ENCODE measurements around the gene MPL. TPM values are rescaled to one million over a fixed set of nuclear protein-coding genes. Genes with fewer than 3 reads are reported as not detected.

The MPL gene
- total and polyA plus RNA-seq, 2 of the 13 experiments (the other 11 are each of a cell fraction or from before 2014, with no cell fraction given): not detected

DNA sequence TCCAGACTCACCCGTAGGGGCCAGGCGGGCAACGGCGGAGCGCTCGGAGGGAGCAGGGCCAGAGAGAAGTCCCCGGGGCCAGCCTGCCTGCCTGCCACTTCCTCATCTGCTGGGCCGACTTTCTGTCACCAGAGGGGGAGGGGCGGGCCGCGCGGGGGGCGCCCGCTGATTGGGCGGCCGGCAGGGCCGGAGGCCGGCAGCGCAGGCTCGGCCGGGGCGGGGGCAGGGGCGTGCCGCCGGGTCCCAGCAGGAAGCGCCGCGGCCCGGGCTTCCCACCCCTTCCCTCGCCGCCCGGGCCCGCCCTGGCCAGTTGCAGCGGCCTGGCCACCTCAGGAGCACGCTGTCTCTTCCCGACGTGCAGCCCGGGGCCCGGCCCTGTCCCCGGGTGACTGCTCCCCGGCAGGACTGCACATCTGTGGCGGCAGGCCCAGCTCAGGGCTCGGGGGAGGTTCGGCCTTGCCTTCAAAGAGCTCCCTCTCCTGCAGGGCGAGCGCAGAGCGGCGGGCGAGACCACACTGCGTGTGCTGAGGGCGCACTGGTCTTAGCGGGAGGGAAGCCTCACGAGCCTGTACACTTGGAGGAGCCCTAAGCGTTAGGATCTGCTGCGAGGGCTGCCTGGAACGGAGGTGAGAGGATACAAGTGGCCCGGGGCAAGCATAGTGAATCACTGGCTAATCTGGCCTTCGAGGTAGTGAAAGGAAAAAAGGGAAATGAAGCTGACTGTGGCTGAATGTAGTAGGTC, 30.5 kb downstream of the MPL start, which contains the start of gene ELOVL1 (continued):
- TF ChIP-seq SAP130 (CRISPR knock-in tag; IDR thresholded peaks at IDR 0.05; ENCODE audit: low read depth): peak; percentile 82
- no peak for TF ChIP-seq ZNF543 (CRISPR knock-in tag; IDR thresholded peaks at IDR 0.05)
- 0 out of 2 replicates have a peak, but pooled peaks have one; percentile 61 for TF ChIP-seq PAX8 (CRISPR knock-in tag; IDR thresholded peaks at IDR 0.05; ENCODE audit: borderline replicate concordance)
- peak; percentile 72; the same call in 1 of the 2 replicates for TF ChIP-seq HDAC2 (CRISPR knock-in tag; IDR thresholded peaks at IDR 0.05)
- TF ChIP-seq SRSF4 (IDR thresholded peaks at IDR 0.05; ENCODE audit: low read depth, low read length, poor library complexity, severe bottlenecking): no peak
- TF ChIP-seq ZNF678 (CRISPR knock-in tag; IDR thresholded peaks at IDR 0.05): no peak; the same call in 1 of the 2 replicates
- TF ChIP-seq, protein P1, sequence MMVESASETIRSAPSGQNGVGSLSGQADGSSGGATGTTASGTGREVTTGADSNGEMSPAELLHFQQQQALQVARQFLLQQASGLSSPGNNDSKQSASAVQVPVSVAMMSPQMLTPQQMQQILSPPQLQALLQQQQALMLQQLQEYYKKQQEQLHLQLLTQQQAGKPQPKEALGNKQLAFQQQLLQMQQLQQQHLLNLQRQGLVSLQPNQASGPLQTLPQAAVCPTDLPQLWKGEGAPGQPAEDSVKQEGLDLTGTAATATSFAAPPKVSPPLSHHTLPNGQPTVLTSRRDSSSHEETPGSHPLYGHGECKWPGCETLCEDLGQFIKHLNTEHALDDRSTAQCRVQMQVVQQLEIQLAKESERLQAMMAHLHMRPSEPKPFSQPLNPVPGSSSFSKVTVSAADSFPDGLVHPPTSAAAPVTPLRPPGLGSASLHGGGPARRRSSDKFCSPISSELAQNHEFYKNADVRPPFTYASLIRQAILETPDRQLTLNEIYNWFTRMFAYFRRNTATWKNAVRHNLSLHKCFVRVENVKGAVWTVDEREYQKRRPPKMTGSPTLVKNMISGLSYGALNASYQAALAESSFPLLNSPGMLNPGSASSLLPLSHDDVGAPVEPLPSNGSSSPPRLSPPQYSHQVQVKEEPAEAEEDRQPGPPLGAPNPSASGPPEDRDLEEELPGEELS (CRISPR knock-in tag; IDR thresholded peaks at IDR 0.05): peak; percentile 37
- TF ChIP-seq LCORL (IDR thresholded peaks at IDR 0.05): no peak
- peak; percentile 10; the same call in 1 of the 2 replicates for TF ChIP-seq LCORL (CRISPR knock-in tag; IDR thresholded peaks at IDR 0.05)
- no peak for TF ChIP-seq YY1 (IDR thresholded peaks at IDR 0.05; ENCODE audit: insufficient read depth, insufficient replicate concordance, low read depth, low read length)
- peak; percentile 64 for TF ChIP-seq BRD4 (CRISPR knock-in tag; IDR thresholded peaks at IDR 0.05)
- TF ChIP-seq, protein P2, sequence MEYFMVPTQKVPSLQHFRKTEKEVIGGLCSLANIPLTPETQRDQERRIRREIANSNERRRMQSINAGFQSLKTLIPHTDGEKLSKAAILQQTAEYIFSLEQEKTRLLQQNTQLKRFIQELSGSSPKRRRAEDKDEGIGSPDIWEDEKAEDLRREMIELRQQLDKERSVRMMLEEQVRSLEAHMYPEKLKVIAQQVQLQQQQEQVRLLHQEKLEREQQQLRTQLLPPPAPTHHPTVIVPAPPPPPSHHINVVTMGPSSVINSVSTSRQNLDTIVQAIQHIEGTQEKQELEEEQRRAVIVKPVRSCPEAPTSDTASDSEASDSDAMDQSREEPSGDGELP (IDR thresholded peaks at IDR 0.05; ENCODE audit: borderline replicate concordance, low read depth): peak; percentile 6; the same call in 1 of the 2 replicates
- peak; percentile 83 for TF ChIP-seq ZSCAN25 (CRISPR knock-in tag; IDR thresholded peaks at IDR 0.05)
- no peak for TF ChIP-seq ADNP (CRISPR knock-in tag; IDR thresholded peaks at IDR 0.05)
- TF ChIP-seq, protein P3, sequence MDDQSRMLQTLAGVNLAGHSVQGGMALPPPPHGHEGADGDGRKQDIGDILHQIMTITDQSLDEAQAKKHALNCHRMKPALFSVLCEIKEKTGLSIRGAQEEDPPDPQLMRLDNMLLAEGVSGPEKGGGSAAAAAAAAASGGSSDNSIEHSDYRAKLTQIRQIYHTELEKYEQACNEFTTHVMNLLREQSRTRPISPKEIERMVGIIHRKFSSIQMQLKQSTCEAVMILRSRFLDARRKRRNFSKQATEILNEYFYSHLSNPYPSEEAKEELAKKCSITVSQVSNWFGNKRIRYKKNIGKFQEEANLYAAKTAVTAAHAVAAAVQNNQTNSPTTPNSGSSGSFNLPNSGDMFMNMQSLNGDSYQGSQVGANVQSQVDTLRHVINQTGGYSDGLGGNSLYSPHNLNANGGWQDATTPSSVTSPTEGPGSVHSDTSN (CRISPR knock-in tag; IDR thresholded peaks at IDR 0.05; ENCODE audit: borderline replicate concordance): peak; percentile 34; the same call in 1 of the 2 replicates
- TF ChIP-seq NR3C1 (CRISPR knock-in tag; IDR thresholded peaks at IDR 0.05): no peak
- TF ChIP-seq SIN3B (IDR thresholded peaks at IDR 0.05; ENCODE audit: low read length): 0 out of 2 replicates have a peak, but pooled peaks have one; percentile 11
- peak; percentile 92; the same call in 1 of the 2 replicates for TF ChIP-seq ZNF44 (CRISPR knock-in tag; IDR thresholded peaks at IDR 0.05)
- TF ChIP-seq ZBTB7B (CRISPR knock-in tag; IDR thresholded peaks at IDR 0.05): peak; percentile 89
- TF ChIP-seq RFX1 (IDR thresholded peaks at IDR 0.05): no peak
- TF ChIP-seq, protein P4, sequence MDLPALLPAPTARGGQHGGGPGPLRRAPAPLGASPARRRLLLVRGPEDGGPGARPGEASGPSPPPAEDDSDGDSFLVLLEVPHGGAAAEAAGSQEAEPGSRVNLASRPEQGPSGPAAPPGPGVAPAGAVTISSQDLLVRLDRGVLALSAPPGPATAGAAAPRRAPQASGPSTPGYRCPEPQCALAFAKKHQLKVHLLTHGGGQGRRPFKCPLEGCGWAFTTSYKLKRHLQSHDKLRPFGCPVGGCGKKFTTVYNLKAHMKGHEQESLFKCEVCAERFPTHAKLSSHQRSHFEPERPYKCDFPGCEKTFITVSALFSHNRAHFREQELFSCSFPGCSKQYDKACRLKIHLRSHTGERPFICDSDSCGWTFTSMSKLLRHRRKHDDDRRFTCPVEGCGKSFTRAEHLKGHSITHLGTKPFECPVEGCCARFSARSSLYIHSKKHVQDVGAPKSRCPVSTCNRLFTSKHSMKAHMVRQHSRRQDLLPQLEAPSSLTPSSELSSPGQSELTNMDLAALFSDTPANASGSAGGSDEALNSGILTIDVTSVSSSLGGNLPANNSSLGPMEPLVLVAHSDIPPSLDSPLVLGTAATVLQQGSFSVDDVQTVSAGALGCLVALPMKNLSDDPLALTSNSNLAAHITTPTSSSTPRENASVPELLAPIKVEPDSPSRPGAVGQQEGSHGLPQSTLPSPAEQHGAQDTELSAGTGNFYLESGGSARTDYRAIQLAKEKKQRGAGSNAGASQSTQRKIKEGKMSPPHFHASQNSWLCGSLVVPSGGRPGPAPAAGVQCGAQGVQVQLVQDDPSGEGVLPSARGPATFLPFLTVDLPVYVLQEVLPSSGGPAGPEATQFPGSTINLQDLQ (CRISPR knock-in tag; IDR thresholded peaks at IDR 0.05): 0 out of 2 replicates have a peak, but pooled peaks have one; percentile 51
- TF ChIP-seq NAIF1 (CRISPR knock-in tag; IDR thresholded peaks at IDR 0.05; ENCODE audit: borderline replicate concordance): no peak
- TF ChIP-seq KDM3A (CRISPR knock-in tag; IDR thresholded peaks at IDR 0.05; ENCODE audit: low read depth): peak; percentile 80

Data from HepG2 (cell line).